ENCODE results near the gene COG6. TPM values are rescaled to one million over a fixed set of nuclear protein-coding genes. Genes with fewer than 3 reads are reported as not detected.

COG6 gene
- 10 to 100 TPM; 20.5 to 27.1 (median 20.8) TPM for total RNA-seq

DNA sequence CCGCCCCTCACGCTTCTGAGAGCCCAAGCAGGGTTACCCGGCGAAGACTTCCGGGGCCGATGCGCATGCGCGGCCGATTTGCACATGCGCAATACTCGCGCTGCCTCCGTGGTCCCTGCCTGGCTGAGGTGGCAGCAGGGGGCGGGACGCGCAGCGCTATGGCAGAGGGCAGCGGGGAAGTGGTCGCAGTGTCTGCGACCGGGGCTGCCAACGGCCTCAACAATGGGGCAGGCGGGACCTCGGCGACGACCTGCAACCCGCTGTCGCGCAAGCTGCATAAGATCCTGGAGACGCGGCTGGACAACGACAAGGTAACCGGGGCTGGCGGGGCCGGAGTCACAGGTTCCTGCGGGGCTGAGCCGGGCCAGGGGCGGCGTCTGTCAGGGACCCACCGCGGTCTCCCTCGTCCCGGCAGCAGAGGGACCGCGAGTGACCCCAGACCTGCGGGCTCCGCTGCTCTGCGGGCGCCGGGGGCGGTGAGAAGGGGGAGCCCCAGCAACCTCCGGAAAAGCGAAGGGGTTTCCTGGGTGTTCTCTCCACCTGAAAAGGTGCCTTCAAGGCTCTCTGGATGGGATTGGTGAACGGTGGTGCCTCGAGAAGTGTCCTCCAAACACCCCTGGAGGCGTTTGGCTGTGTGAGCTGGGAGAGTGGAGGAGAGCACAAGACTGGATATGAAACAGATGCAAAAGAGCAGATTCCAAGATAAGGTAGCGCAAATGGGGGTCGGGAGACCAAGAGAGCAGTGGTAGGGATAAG is at the start of gene COG6:
COG6 (plus strand) TSS at position 94 of the 756 bp plus-strand sequence; CDS start at position 159, 65 bp downstream.
- peaks cover 34% of the 10 kb centered on the region for H3K4me1 Mint-ChIP-seq (ENCODE audit: low read depth)
- H3K27me3 Mint-ChIP-seq (ENCODE audit: low read depth): peaks cover 2% of the 10 kb centered on the region
- peaks cover 2% of the 10 kb centered on the region for H3K36me3 Mint-ChIP-seq (ENCODE audit: insufficient read depth)
- DNase-seq: peak; percentile 95
- peaks cover 5% of the 10 kb centered on the region for H3K9me3 Mint-ChIP-seq
- H3K4me3 Mint-ChIP-seq: peak within 1 kb of the TSS; percentile 97
- peak; percentile 96 to 97 for ATAC-seq

- Mint-ChIP-seq H3K4me3 (no peak overlapping the region), H3K27me3 (ENCODE audit: low read depth) (peaks cover 38% of the 10 kb centered on the region), H3K36me3 (ENCODE audit: insufficient read depth) (no peaks in the 10 kb centered on the region), H3K9me3 (no peaks in the 10 kb centered on the region), H3K4me1 (ENCODE audit: low read depth) (peaks cover 13% of the 10 kb centered on the region)
- no peak for DNase-seq
- no peak for ATAC-seq
These were observed 49.7 kb upstream of the COG6 start for GRCh38 chr13:39605677-39606320.

- Mint-ChIP-seq H3K36me3 (ENCODE audit: insufficient read depth) (no peaks in the 10 kb centered on the region), H3K27me3 (ENCODE audit: low read depth) (peaks cover 23% of the 10 kb centered on the region), H3K4me1 (ENCODE audit: low read depth) (peaks cover 6% of the 10 kb centered on the region), H3K4me3 (no peak overlapping the region), H3K9me3 (no peaks in the 10 kb centered on the region)
- DNase-seq (no peak), ATAC-seq (no peak)
These were observed 47.6 kb upstream of the COG6 start for GRCh38 chr13:39607876-39608275.

- peaks cover 8% of the 10 kb centered on the region for H3K27me3 Mint-ChIP-seq (ENCODE audit: low read depth)
- ATAC-seq (no peak), DNase-seq (peak; percentile 50)
- no peaks in the 10 kb centered on the region for H3K36me3 Mint-ChIP-seq (ENCODE audit: insufficient read depth)
- H3K4me3 Mint-ChIP-seq: no peak overlapping the region
- H3K4me1 Mint-ChIP-seq (ENCODE audit: low read depth): no peaks in the 10 kb centered on the region
- no peaks in the 10 kb centered on the region for H3K9me3 Mint-ChIP-seq
These were observed 43.3 kb upstream of the COG6 start for GRCh38 chr13:39612023-39612637.

DNA sequence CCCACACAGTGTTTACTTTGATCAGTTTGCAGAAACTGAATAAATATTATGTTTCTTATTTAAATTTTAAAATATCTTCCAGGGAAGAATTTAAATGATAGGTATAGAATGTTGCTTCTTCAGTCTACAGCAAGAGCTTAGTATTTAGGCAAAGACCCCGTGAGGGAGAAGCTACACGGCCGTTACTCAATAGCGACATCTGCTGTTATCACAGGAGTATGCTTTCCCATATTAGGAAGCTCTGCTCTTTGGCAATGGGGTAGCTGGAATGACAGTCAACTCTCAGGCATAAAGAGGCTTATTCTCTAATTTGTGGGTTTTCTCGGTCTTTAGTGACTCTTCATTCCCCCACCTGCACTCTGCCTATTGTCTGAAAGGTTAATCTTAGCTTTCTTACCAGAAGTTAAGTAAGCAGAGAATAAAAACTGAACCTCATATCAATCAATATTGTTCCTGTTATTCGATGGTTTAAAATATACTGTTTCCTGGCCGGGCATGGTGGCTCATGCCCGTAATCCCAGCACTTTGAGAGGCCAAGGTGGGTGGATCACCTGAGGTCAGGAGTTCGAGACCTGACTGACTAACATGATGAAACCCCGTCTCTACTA is 39.3 kb upstream of the COG6 start:
- Mint-ChIP-seq H3K36me3 (ENCODE audit: insufficient read depth) (no peaks in the 10 kb centered on the region), H3K4me1 (ENCODE audit: low read depth) (no peaks in the 10 kb centered on the region), H3K27me3 (ENCODE audit: low read depth) (peaks cover 4% of the 10 kb centered on the region), H3K4me3 (no peak overlapping the region), H3K9me3 (no peaks in the 10 kb centered on the region)
- ATAC-seq: peak; percentile 62 to 66
- peak; percentile 21 for DNase-seq

DNA sequence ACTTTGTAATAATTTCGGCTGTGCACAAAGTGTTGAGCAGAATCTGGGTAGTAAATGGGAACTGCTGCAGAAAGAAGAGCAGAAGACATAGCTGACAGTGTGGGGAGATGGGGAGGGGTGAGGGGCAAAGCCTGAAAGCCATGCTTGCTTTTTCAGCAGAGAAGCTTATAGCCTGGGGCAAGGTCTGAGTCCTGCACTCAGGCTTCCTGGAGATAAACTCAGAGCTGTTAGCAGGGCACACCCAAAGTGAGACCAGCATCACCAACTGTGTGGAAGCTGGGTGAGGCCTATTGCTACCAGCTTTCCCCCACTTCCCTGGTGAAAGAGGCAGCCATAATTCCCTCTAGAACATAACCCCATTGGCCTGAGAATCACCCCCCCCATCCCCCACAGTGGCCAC is 36.9 kb upstream of the COG6 start:
- no peaks in the 10 kb centered on the region for H3K36me3 Mint-ChIP-seq (ENCODE audit: insufficient read depth)
- H3K4me1 Mint-ChIP-seq (ENCODE audit: low read depth): no peaks in the 10 kb centered on the region
- DNase-seq: no peak
- H3K27me3 Mint-ChIP-seq (ENCODE audit: low read depth): peaks cover 10% of the 10 kb centered on the region
- no peaks in the 10 kb centered on the region for H3K9me3 Mint-ChIP-seq
- no peak overlapping the region for H3K4me3 Mint-ChIP-seq
- no peak for ATAC-seq

DNA sequence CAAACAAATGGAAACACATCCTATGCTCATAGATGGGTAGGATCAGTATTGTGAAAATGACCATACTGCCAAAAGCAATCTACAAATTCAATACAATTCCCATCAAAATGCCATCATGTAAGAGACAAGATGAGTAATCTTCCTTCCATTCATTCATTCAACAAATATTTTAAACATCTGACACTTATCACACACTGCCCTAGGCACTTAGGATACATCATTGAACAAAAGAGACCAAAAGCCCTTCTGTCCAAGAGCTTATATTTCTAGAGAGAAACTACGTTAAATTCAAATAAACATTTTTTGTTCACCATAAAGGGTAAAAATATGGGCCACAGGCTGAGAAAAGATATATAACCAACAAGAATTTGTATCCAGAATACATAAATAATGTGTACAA is 32.0 kb upstream of the COG6 start:
- DNase-seq (no peak), ATAC-seq (no peak)
- H3K27me3 Mint-ChIP-seq (ENCODE audit: low read depth): peaks cover 7% of the 10 kb centered on the region
- no peaks in the 10 kb centered on the region for H3K4me1 Mint-ChIP-seq (ENCODE audit: low read depth)
- H3K4me3 Mint-ChIP-seq: no peak overlapping the region
- H3K9me3 Mint-ChIP-seq: no peaks in the 10 kb centered on the region
- no peaks in the 10 kb centered on the region for H3K36me3 Mint-ChIP-seq (ENCODE audit: insufficient read depth)

DNA sequence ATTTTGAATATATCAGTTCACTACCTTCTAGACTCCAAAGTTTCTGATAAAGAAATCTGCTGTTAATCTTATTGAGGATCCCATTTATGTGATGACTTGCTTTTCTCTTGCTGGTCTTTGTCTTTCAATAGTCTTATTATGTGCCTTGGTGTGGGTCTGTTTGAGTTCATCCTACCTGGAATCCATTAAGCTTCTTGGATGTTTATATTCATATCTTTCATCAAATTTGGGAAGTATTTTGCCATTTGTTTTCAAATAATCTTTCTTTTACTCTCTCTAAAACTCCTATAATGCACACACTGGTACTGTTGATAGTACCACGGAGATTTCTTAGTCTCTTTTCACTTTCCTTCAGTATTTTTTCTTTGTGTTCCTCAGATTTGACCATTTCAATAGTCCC is 24.2 kb upstream of the COG6 start:
- no peak overlapping the region for H3K4me3 Mint-ChIP-seq
- ATAC-seq (no peak), DNase-seq (no peak)
- no peaks in the 10 kb centered on the region for H3K4me1 Mint-ChIP-seq (ENCODE audit: low read depth)
- H3K27me3 Mint-ChIP-seq (ENCODE audit: low read depth): peaks cover 19% of the 10 kb centered on the region
- peaks cover 16% of the 10 kb centered on the region for H3K9me3 Mint-ChIP-seq
- no peaks in the 10 kb centered on the region for H3K36me3 Mint-ChIP-seq (ENCODE audit: insufficient read depth)

- Mint-ChIP-seq H3K27me3 (ENCODE audit: low read depth) (peaks cover 27% of the 10 kb centered on the region), H3K4me3 (no peak overlapping the region), H3K36me3 (ENCODE audit: insufficient read depth) (no peaks in the 10 kb centered on the region), H3K9me3 (peaks cover 16% of the 10 kb centered on the region), H3K4me1 (ENCODE audit: low read depth) (no peaks in the 10 kb centered on the region)
- DNase-seq (no peak), ATAC-seq (no peak)
These were observed 22.5 kb upstream of the COG6 start for GRCh38 chr13:39632994-39633393.

DNA sequence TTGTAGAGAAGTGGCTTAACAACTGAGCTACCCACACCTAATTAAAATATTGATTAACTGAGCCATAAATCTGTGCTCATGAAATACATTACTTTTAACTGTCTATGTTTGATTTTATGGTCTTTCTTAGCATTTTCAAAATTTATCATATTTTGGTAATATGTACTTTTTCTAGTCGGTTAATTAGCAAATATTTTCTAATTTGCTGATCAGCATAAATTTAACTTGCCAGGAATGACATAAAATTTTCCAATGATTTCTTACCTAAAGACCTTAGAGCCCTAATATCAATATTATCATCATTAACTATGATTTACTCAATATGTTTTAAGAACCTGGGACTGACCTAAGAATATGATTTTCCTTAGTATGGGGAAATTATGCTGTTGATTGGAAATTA is 19.9 kb upstream of the COG6 start:
- DNase-seq (no peak), ATAC-seq (no peak)
- Mint-ChIP-seq H3K4me1 (ENCODE audit: low read depth) (no peaks in the 10 kb centered on the region), H3K9me3 (peaks cover 16% of the 10 kb centered on the region), H3K36me3 (ENCODE audit: insufficient read depth) (no peaks in the 10 kb centered on the region), H3K4me3 (no peak overlapping the region), H3K27me3 (ENCODE audit: low read depth) (peaks cover 40% of the 10 kb centered on the region)

DNA sequence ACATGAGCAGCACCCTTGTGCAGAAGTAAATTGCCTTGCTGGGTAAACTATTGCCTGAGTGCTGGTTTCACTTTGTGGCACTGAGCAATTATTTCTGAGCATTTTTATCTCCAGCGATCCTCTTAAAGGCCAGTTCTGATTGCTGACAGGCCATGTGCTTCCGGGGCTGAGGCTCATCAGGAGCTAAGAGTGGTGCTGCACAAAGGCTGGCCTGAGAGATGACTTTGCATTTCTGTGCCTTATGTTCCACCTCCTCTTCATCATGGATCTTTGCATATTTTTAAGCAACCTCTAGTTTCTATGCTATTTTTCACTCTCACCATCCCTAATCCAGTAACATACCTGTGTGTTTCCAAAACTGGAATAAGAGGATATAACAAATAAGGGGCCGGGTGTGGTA is 17.6 kb upstream of the COG6 start:
- no peak for ATAC-seq
- no peaks in the 10 kb centered on the region for H3K36me3 Mint-ChIP-seq (ENCODE audit: insufficient read depth)
- no peak for DNase-seq
- H3K27me3 Mint-ChIP-seq (ENCODE audit: low read depth): peaks cover 38% of the 10 kb centered on the region
- H3K4me3 Mint-ChIP-seq: no peak overlapping the region
- H3K4me1 Mint-ChIP-seq (ENCODE audit: low read depth): no peaks in the 10 kb centered on the region
- H3K9me3 Mint-ChIP-seq: no peaks in the 10 kb centered on the region

- no peaks in the 10 kb centered on the region for H3K4me1 Mint-ChIP-seq (ENCODE audit: low read depth)
- H3K36me3 Mint-ChIP-seq (ENCODE audit: insufficient read depth): no peaks in the 10 kb centered on the region
- H3K27me3 Mint-ChIP-seq (ENCODE audit: low read depth): peaks cover 31% of the 10 kb centered on the region
- no peak overlapping the region for H3K4me3 Mint-ChIP-seq
- no peaks in the 10 kb centered on the region for H3K9me3 Mint-ChIP-seq
- DNase-seq (no peak), ATAC-seq (no peak)
These were observed 13.8 kb upstream of the COG6 start for GRCh38 chr13:39641645-39642044.

GRCh38 chr13:39646122-39646521 is 9.3 kb upstream of the COG6 start:
- H3K4me3 Mint-ChIP-seq: no peak overlapping the region
- no peak for DNase-seq
- H3K9me3 Mint-ChIP-seq: no peaks in the 10 kb centered on the region

GRCh38 chr13:39655041-39655568 is 357 bp upstream of the COG6 start:
- Mint-ChIP-seq H3K4me1 (ENCODE audit: low read depth) (peaks cover 34% of the 10 kb centered on the region), H3K27me3 (ENCODE audit: low read depth) (peaks cover 2% of the 10 kb centered on the region), H3K4me3 (peak overlapping the region; percentile 97), H3K9me3 (peaks cover 5% of the 10 kb centered on the region), H3K36me3 (ENCODE audit: insufficient read depth) (no peaks in the 10 kb centered on the region)
- DNase-seq: no peak
- ATAC-seq: no peak

More at GRCh38 chr13:39646122-39646521, 9.3 kb upstream of the COG6 start:
- Mint-ChIP-seq H3K36me3 (ENCODE audit: insufficient read depth) (no peaks in the 10 kb centered on the region), H3K4me1 (ENCODE audit: low read depth) (no peaks in the 10 kb centered on the region), H3K27me3 (ENCODE audit: low read depth) (peaks cover 8% of the 10 kb centered on the region)
- ATAC-seq: no peak

All from activated T-cell treated with anti-CD3 and anti-CD28 coated beads, Interleukin-2, amount 50 U/mL, for 4 hours (primary cell).